Measurements from ENCODE around the gene ASB7.

- TF ChIP-seq CTCF (IDR thresholded peaks at IDR 0.05) (no peak), POLR2A (IDR thresholded peaks at IDR 0.05) (no peak), EP300 (IDR thresholded peaks at IDR 0.05; ENCODE audit: low read depth) (no peak)
These were observed 29.4 kb downstream of the ASB7 start for GRCh38 chr15:100631831-100632230.

Measured in transverse colon (tissue), 3 donors.